ENCODE measurements around the gene MTR. TPM values are rescaled to one million over a fixed set of nuclear protein-coding genes. Genes with fewer than 3 reads are reported as not detected.

The MTR gene
- total RNA-seq, 1 donor from 2014 or later = 37.1 TPM

DNA sequence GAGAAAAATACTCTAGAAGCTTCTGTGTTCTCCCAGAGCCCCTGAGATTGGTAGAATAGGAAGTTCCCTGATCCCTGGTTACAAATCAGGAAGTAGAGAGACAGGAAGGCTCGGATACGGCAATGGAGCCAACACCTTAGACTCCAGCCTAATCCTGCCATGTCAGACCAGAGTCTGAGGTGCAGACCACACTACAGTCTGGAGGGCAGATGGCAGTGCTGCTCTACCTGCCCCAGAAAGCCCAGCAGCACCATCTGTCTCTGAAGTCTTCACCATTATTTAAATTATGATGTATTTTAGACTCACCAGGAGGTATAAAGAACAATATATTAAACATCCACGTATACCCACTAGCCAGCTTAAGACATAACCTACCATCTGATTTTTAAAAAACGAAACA is 93.0 kb downstream of the MTR start:
- H3K36me3 Mint-ChIP-seq (ENCODE audit: low read depth) = peaks cover 95% of the 10 kb centered on the region
- H3K4me1 Mint-ChIP-seq = no peaks in the 10 kb centered on the region
- H3K4me3 Mint-ChIP-seq = no peak overlapping the region
- DNase-seq (no peak), ATAC-seq (ENCODE audit: low read depth) (no peak)
- no peaks in the 10 kb centered on the region for H3K9me3 Mint-ChIP-seq
- TF ChIP-seq, protein P1, sequence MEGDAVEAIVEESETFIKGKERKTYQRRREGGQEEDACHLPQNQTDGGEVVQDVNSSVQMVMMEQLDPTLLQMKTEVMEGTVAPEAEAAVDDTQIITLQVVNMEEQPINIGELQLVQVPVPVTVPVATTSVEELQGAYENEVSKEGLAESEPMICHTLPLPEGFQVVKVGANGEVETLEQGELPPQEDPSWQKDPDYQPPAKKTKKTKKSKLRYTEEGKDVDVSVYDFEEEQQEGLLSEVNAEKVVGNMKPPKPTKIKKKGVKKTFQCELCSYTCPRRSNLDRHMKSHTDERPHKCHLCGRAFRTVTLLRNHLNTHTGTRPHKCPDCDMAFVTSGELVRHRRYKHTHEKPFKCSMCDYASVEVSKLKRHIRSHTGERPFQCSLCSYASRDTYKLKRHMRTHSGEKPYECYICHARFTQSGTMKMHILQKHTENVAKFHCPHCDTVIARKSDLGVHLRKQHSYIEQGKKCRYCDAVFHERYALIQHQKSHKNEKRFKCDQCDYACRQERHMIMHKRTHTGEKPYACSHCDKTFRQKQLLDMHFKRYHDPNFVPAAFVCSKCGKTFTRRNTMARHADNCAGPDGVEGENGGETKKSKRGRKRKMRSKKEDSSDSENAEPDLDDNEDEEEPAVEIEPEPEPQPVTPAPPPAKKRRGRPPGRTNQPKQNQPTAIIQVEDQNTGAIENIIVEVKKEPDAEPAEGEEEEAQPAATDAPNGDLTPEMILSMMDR (IDR thresholded peaks at IDR 0.05) = no peak
- POLR2A ChIA-PET = no interaction called here
- CTCF ChIA-PET = no interaction called here
- no peak overlapping the region for H3K27ac Mint-ChIP-seq
- intact Hi-C loops (cut with micrococcal nuclease) = no loop called here
- no peaks in the 10 kb centered on the region for H3K27me3 Mint-ChIP-seq

DNA sequence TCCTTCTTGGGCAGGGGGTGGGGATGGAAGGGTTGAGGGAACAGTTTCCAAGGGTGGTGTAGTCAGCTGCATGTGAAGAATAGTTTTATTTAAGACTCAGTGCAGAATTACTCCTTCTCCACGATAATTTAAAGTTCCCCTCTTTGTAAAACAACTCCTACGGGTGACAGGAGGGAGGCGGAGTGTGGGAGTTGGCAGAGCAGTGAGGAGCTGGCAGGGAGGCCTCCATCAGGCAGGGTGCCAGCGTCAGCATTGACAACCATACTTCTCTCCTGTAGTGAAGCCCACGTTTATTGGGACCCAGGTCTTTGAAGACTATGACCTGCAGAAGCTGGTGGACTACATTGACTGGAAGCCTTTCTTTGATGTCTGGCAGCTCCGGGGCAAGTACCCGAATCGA is 93.8 kb downstream of the MTR start:
- no peaks in the 10 kb centered on the region for H3K4me1 Mint-ChIP-seq
- H3K36me3 Mint-ChIP-seq (ENCODE audit: low read depth) = peaks cover 96% of the 10 kb centered on the region
- intact Hi-C loops (cut with micrococcal nuclease) = no loop called here
- H3K4me3 Mint-ChIP-seq = no peak overlapping the region
- no peak for ATAC-seq (ENCODE audit: low read depth)
- no peak for DNase-seq
- ChIA-PET CTCF (no interaction called here), POLR2A (no interaction called here)
- H3K9me3 Mint-ChIP-seq = no peaks in the 10 kb centered on the region
- no peak overlapping the region for H3K27ac Mint-ChIP-seq
- H3K27me3 Mint-ChIP-seq = no peaks in the 10 kb centered on the region
- TF ChIP-seq, protein P1 (IDR thresholded peaks at IDR 0.05) = no peak

DNA sequence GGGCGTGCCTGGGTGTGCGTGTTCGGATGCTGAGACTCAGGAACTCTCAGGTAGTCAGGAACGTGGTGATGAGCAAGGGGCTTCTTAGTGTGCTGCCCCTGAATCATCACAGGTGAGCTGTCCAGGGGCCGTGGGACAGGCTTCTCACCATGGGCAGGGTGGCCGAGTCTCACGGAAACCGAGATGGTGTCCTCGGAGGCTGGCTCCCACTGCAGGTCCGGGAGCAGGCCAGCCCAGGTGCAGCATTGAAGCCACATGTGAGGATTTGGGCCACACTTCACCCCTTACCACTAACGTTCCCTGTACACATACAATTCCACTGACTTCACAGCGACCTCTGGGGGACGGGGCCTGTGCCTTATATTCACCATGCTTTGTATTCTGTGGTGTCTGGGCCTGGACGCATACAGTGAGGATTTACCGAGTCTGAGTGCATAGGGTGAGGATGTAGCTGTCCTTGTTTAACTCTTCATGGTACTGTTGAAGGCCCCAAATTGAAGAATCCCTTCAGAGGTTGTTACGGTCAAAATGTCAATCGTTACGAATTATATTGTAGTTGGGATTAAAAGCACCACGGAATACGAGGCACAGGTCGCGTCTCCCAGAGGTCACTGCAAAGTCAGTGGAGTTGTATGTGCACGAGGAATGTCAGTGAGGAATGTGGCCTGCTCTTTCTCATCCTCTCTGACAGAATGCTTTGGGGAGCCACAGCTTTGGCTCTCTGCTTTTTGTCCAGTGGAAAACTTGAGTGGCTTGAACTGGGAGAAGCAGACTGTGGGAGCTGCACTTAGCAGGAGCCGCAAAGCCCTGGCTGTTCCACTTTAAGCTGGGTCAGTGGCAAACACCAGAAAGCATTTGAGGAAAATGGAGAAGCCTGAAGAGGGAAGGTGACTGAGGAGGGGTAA is 95.3 kb downstream of the MTR start:
- H3K9me3 Mint-ChIP-seq = no peaks in the 10 kb centered on the region
- no peak overlapping the region for H3K4me3 Mint-ChIP-seq
- no peaks in the 10 kb centered on the region for H3K4me1 Mint-ChIP-seq
- intact Hi-C loops (cut with micrococcal nuclease) = no loop called here
- peaks cover 96% of the 10 kb centered on the region for H3K36me3 Mint-ChIP-seq (ENCODE audit: low read depth)
- TF ChIP-seq, protein P1 (IDR thresholded peaks at IDR 0.05) = no peak
- H3K27me3 Mint-ChIP-seq = no peaks in the 10 kb centered on the region
- ChIA-PET CTCF (no interaction called here), POLR2A (no interaction called here)
- no peak overlapping the region for H3K27ac Mint-ChIP-seq
- ATAC-seq (ENCODE audit: low read depth) = no peak
- DNase-seq = no peak

- DNase-seq (no peak), ATAC-seq (ENCODE audit: low read depth) (no peak)
- intact Hi-C loops (cut with micrococcal nuclease) = no loop called here
- TF ChIP-seq, protein P1 (IDR thresholded peaks at IDR 0.05) = no peak
- POLR2A ChIA-PET = no interaction called here
- CTCF ChIA-PET = no interaction called here
- Mint-ChIP-seq H3K27ac (no peak overlapping the region), H3K9me3 (no peaks in the 10 kb centered on the region), H3K4me1 (no peaks in the 10 kb centered on the region), H3K4me3 (no peak overlapping the region), H3K36me3 (ENCODE audit: low read depth) (peaks cover 96% of the 10 kb centered on the region), H3K27me3 (no peaks in the 10 kb centered on the region)
These were observed 98.8 kb downstream of the MTR start for GRCh38 chr1:236893626-236894545.
